ENCODE measurements around the gene IQCF2.

DNA sequence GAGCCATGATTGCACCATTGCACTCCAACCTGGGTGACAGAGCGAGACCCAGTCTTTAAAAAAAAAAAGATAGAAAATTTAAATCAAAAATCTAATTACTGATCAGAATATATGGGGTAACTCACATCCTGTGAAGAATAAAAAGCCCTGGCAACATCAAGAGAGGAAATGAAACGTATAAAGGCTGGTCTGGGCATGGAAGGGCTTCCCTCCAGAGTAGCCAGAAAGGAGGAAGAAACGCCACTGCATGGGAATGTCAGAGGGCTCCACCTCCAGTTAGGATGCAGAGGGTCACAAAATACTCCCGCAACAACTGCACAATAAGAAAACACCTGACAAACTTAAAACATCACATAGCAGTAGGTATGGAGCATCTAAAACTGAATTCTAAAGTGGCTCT, 46.6 kb downstream of the IQCF2 start:
- TF ChIP-seq CREB1 (IDR thresholded peaks at IDR 0.05; ENCODE audit: low read depth) = no peak
- TF ChIP-seq CEBPB (IDR thresholded peaks at IDR 0.05) = no peak
- TF ChIP-seq ZBTB7A (IDR thresholded peaks at IDR 0.05; ENCODE audit: low read depth) = no peak

Data from Ishikawa (cell line).